H1 (cell line): Measurements from ENCODE around the gene ENSA. TPM values are rescaled to one million over a fixed set of nuclear protein-coding genes. Genes with fewer than 3 reads are reported as not detected.

Source experiments
- CTCF ChIA-PET: fragments of 300-600 bp; sonication (Branson Sonifier 250); formaldehyde crosslinking; loops from one replicate; lab custom pipeline; 2021; ENCODE audit not compliant: partially characterized antibody; lab: Charles Lee
- POLR2A ChIA-PET: fragments of 300-600 bp; sonication (Branson Sonifier 250); formaldehyde crosslinking; loops from one replicate; lab custom pipeline; 2021; ENCODE audit warnings: inconsistent platforms; ENCODE audit not compliant: partially characterized antibody; lab: Charles Lee
- DNase-seq, 2 experiments: peaks; one replicate each; pipeline versions ENCODE4 v3.0.0 to v3.0.0-alpha.2; 2010 to 2022; ENCODE audit warnings: low spot score in 2 of 2, low read depth in 1 of 2, mixed read lengths in 1 of 2
- FAIRE-seq: peaks from 2 replicates; lab custom pipeline; 2011; peaks lifted over from hg19 to GRCh38; lab: Jason Lieb, UNC
- H2AFZ ChIP-seq: 2 replicates; pipeline ENCODE4 v1.8.1; 2012; ENCODE audit warnings: low read length, inconsistent platforms
- H2AK5ac ChIP-seq: 2 replicates; pipeline ENCODE4 v1.6.1; 2013; ENCODE audit warnings: low read depth, low read length
- H2BK120ac ChIP-seq: replicated peaks from 2 replicates; pipeline ENCODE3; 2013; ENCODE audit warnings: low read depth, low read length, inconsistent platforms
- H2BK12ac ChIP-seq: 2 replicates; pipeline ENCODE4 v1.6.1; 2013; ENCODE audit warnings: low read depth, low read length
- H2BK15ac ChIP-seq: 2 replicates; pipeline ENCODE4 v1.6.1; 2013; ENCODE audit warnings: low read length
- H2BK20ac ChIP-seq: 2 replicates; pipeline ENCODE4 v1.6.1; 2013; ENCODE audit warnings: low read length
- H2BK5ac ChIP-seq: 2 replicates; pipeline ENCODE4 v1.6.1; 2013; ENCODE audit warnings: low read depth, low read length
- H3K14ac ChIP-seq: 2 replicates; pipeline ENCODE4 v1.6.1; 2013; ENCODE audit warnings: inconsistent platforms; ENCODE audit not compliant: insufficient read length
- H3K18ac ChIP-seq: 2 replicates; pipeline ENCODE4 v1.6.1; 2013; ENCODE audit warnings: low read length; ENCODE audit errors: extremely low read depth
- H3K23ac ChIP-seq: 2 replicates; pipeline ENCODE4 v1.6.1; 2013; ENCODE audit warnings: inconsistent platforms; ENCODE audit not compliant: insufficient read length
- H3K23me2 ChIP-seq: 2 replicates; pipeline ENCODE4 v1.6.1; 2013; ENCODE audit warnings: low read depth, low read length
- H3K27ac ChIP-seq: 2 replicates; pipeline ENCODE4 v1.6.1; 2011; ENCODE audit warnings: low read depth, low read length, inconsistent platforms
- H3K27me3 ChIP-seq, 4 experiments: replicated peaks in 1 of 4; 1 replicate in 1 of 4; 2 replicates in 3 of 4; pipeline versions ENCODE4 v1.6.1 to v1.8.1; 2011 to 2013; ENCODE audit warnings: low read length in 3 of 4, mild to moderate bottlenecking in 3 of 4, inconsistent platforms in 2 of 4, mixed read lengths in 2 of 4, moderate library complexity in 1 of 4; ENCODE audit not compliant: control insufficient read depth in 3 of 4, insufficient read depth in 3 of 4; ENCODE audit errors: extremely low read depth in 1 of 4
- H3K36me3 ChIP-seq, 4 experiments: 2 replicates each; pipeline versions ENCODE4 v1.6.1 to v1.8.1; 2011 to 2013; ENCODE audit warnings: mild to moderate bottlenecking in 4 of 4, low read length in 3 of 4, moderate library complexity in 2 of 4, control low read depth in 1 of 4, inconsistent platforms in 1 of 4; ENCODE audit not compliant: insufficient read depth in 4 of 4, control insufficient read depth in 2 of 4
- H3K4ac ChIP-seq: replicated peaks from 2 replicates; pipeline ENCODE3; 2013; ENCODE audit warnings: low read length, low read depth, mixed read lengths, inconsistent platforms; ENCODE audit not compliant: insufficient read length
- H3K4me1 ChIP-seq, 4 experiments: replicated peaks in 1 of 4; 1 replicate in 1 of 4; 2 replicates in 3 of 4; pipeline versions ENCODE4 v1.6.1 to v1.8.1; 2011 to 2013; ENCODE audit warnings: low read length in 3 of 4, inconsistent platforms in 2 of 4, mixed read lengths in 1 of 4; ENCODE audit not compliant: insufficient read depth in 4 of 4, control insufficient read depth in 3 of 4
- H3K4me2 ChIP-seq, 2 experiments: 2 replicates each; pipeline versions ENCODE4 v1.6.1 to v1.8.1; 2011 to 2013; ENCODE audit warnings: low read depth in 2 of 2, low read length in 2 of 2, control low read depth in 1 of 2, inconsistent platforms in 1 of 2, mild to moderate bottlenecking in 1 of 2; ENCODE audit not compliant: insufficient read depth in 1 of 2
- H3K4me3 ChIP-seq, 4 experiments: fragments of 200-600, 300-600 bp in 1 of 4; sonication (generic), shearing (Covaris generic), sonication (Bioruptor Twin) in 1 of 4; 2 replicates each; pipeline versions ENCODE4 v1.5.1 to v1.8.1; 2011 to 2016; ENCODE audit warnings: low read length in 4 of 4, low read depth in 3 of 4, control low read depth in 2 of 4, inconsistent platforms in 2 of 4, mild to moderate bottlenecking in 2 of 4, mixed read lengths in 1 of 4, moderate library complexity in 1 of 4; ENCODE audit not compliant: insufficient read depth in 2 of 4; ENCODE audit errors: extremely low read depth in 1 of 4
- H3K56ac ChIP-seq: replicated peaks from 2 replicates; pipeline ENCODE3; 2013; ENCODE audit warnings: low read depth, mild to moderate bottlenecking, mixed read lengths, low read length, inconsistent platforms; ENCODE audit not compliant: insufficient read length
- H3K79me1 ChIP-seq: 2 replicates; pipeline ENCODE4 v1.6.1; 2013; ENCODE audit warnings: low read depth, low read length, control low read depth
- H3K79me2 ChIP-seq, 2 experiments: 2 replicates each; pipeline versions ENCODE4 v1.6.1 to v1.8.1; 2012 to 2013; ENCODE audit warnings: low read length in 2 of 2, mild to moderate bottlenecking in 2 of 2, inconsistent platforms in 1 of 2; ENCODE audit not compliant: insufficient read depth in 2 of 2, control insufficient read depth in 1 of 2
- H3K9ac ChIP-seq, 4 experiments: replicated peaks in 1 of 4; 1 replicate in 1 of 4; 2 replicates in 3 of 4; pipeline versions ENCODE4 v1.6.1 to v1.8.1; 2011 to 2013; ENCODE audit warnings: low read depth in 3 of 4, low read length in 3 of 4, control low read depth in 2 of 4, mild to moderate bottlenecking in 2 of 4, moderate library complexity in 2 of 4, inconsistent platforms in 1 of 4; ENCODE audit errors: extremely low read depth in 1 of 4
- H3K9me3 ChIP-seq, 2 experiments: 2 replicates each; pipeline versions ENCODE4 v1.6.1 to v1.8.1; 2012 to 2013; ENCODE audit warnings: mild to moderate bottlenecking in 2 of 2, moderate library complexity in 2 of 2, control low read depth in 1 of 2, inconsistent platforms in 1 of 2, low read depth in 1 of 2, low read length in 1 of 2, mixed read lengths in 1 of 2; ENCODE audit not compliant: insufficient read depth in 2 of 2
- H4K20me1 ChIP-seq, 2 experiments: replicated peaks in 1 of 2; 2 replicates each; pipeline versions ENCODE3 to v1.8.1; 2011 to 2013; ENCODE audit warnings: inconsistent platforms in 2 of 2, low read length in 2 of 2, mild to moderate bottlenecking in 1 of 2; ENCODE audit not compliant: insufficient read depth in 2 of 2, control insufficient read depth in 1 of 2
- H4K5ac ChIP-seq: 2 replicates; pipeline ENCODE4 v1.6.1; 2013; ENCODE audit warnings: low read length, low read depth, mixed read lengths, inconsistent platforms; ENCODE audit not compliant: insufficient read length
- H4K8ac ChIP-seq: 2 replicates; pipeline ENCODE4 v1.8.0; 2013; ENCODE audit warnings: mild to moderate bottlenecking, moderate library complexity, low read length, inconsistent platforms; ENCODE audit not compliant: insufficient read depth; ENCODE audit errors: extremely low read depth
- H4K91ac ChIP-seq: replicated peaks from 2 replicates; pipeline ENCODE3; 2013; ENCODE audit warnings: low read length, mixed read lengths, inconsistent platforms; ENCODE audit not compliant: insufficient read length
- EGR1 ChIP-seq: IDR thresholded peaks from 2 replicates; pipeline ENCODE4 v1.6.1; 2011; ENCODE audit warnings: low read depth, low read length, borderline replicate concordance
- HDAC6 ChIP-seq: IDR thresholded peaks from one replicate; pipeline ENCODE4 v1.7.1; 2012; ENCODE audit warnings: low read depth, mild to moderate bottlenecking, inconsistent platforms, low read length, moderate library complexity
- KDM5A ChIP-seq: fragments of 200-600 bp; IDR thresholded peaks from 2 replicates; pipeline ENCODE4 v1.7.1; 2012; ENCODE audit warnings: mild to moderate bottlenecking, low read length, inconsistent platforms, mixed read lengths
- PHF8 ChIP-seq: fragments of 200-600 bp; sonication (generic); conservative IDR thresholded peaks from 2 replicates; pipeline ENCODE4 v1.7.1; 2012; ENCODE audit warnings: low read depth, mild to moderate bottlenecking, inconsistent platforms, low read length, moderate library complexity
- RAD21 ChIP-seq, 2 experiments: IDR thresholded peaks in 1 of 2; conservative IDR thresholded peaks in 1 of 2; 2 replicates each; pipeline ENCODE4 v1.6.1; 2011; ENCODE audit warnings: low read depth in 2 of 2, low read length in 2 of 2, improper control_type of control experiment in 1 of 2, inconsistent platforms in 1 of 2, mild to moderate bottlenecking in 1 of 2, moderate library complexity in 1 of 2
- SAP30 ChIP-seq: fragments of 300-600 bp; sonication (generic); IDR thresholded peaks from 2 replicates; pipeline ENCODE4 v1.7.1; 2012; ENCODE audit warnings: low read length, moderate library complexity, mild to moderate bottlenecking, inconsistent platforms; ENCODE audit not compliant: insufficient read depth, insufficient replicate concordance
- SIN3A ChIP-seq, 2 experiments: IDR thresholded peaks in 1 of 2; conservative IDR thresholded peaks in 1 of 2; 2 replicates each; pipeline ENCODE4 v1.6.1; 2011 to 2012; ENCODE audit warnings: low read length in 2 of 2, improper control_type of control experiment in 1 of 2, low read depth in 1 of 2, mild to moderate bottlenecking in 1 of 2
- SP2 ChIP-seq: IDR thresholded peaks from 2 replicates; pipeline ENCODE4 v1.6.1; 2012; ENCODE audit warnings: mild to moderate bottlenecking, low read length, inconsistent platforms
- SRF ChIP-seq: IDR thresholded peaks from 2 replicates; pipeline ENCODE4 v1.6.1; 2011; ENCODE audit warnings: mild to moderate bottlenecking, low read depth, low read length, moderate library complexity
- TCF12 ChIP-seq: IDR thresholded peaks from 2 replicates; pipeline ENCODE4 v1.6.1; 2011; ENCODE audit warnings: low read depth, mild to moderate bottlenecking, low read length
- WGBS, 2 experiments: shearing (Covaris generic) in 1 of 2; methylation state at CpG; one replicate each; pipeline versions ENCODE4 v1.1.6 to v1.1.7; 2013 to 2015; ENCODE audit warnings: low lambda C conversion rate in 2 of 2, mixed read lengths in 2 of 2, inconsistent platforms in 1 of 2, low coverage in 1 of 2, missing lambda C conversion rate in 1 of 2; ENCODE audit not compliant: insufficient replicate concordance in 2 of 2, insufficient coverage in 1 of 2, insufficient read length in 1 of 2; ENCODE audit errors: extremely low coverage in 1 of 2, missing lambda C conversion rate in 1 of 2; 5-methylcytosine and 5-hydroxymethylcytosine counted together
- polyA plus RNA-seq, 7 experiments: library from polyadenylated mRNA; depleted of rRNA in 3 of 7; stranded (reverse) in 5 of 7; unstranded in 2 of 7; fragments of >200 nt in 5 of 7; fragments of 200-250 nt in 2 of 7; gene quantifications; 1 replicate in 5 of 7; 2 replicates in 1 of 7; 4 replicates in 1 of 7; pipeline versions ENCODE4 v1.2.1 to v1.2.3, GENCODE V29; 2011 to 2013; ENCODE audit warnings: missing spikeins in 2 of 7, mixed read lengths in 2 of 7
- total RNA-seq: library from RNA; stranded (reverse); fragmentation: NEBNext Ultra II Directional; extraction: Animal tissue kit (Norgen Biotek cat#: 25700); gene quantifications from 2 replicates; pipeline ENCODE4 v1.2.1, GENCODE V29; 2021
- TF ChIP-seq, protein P1 (sequence below): IDR thresholded peaks from 2 replicates; pipeline ENCODE4 v1.6.1; 2012; ENCODE audit warnings: inconsistent platforms

The ENSA gene
- total and polyA plus RNA-seq, 2 of the 8 experiments (the other 6 are each of a cell fraction or from before 2014, with no cell fraction given) = 48.2 to 229 TPM

DNA sequence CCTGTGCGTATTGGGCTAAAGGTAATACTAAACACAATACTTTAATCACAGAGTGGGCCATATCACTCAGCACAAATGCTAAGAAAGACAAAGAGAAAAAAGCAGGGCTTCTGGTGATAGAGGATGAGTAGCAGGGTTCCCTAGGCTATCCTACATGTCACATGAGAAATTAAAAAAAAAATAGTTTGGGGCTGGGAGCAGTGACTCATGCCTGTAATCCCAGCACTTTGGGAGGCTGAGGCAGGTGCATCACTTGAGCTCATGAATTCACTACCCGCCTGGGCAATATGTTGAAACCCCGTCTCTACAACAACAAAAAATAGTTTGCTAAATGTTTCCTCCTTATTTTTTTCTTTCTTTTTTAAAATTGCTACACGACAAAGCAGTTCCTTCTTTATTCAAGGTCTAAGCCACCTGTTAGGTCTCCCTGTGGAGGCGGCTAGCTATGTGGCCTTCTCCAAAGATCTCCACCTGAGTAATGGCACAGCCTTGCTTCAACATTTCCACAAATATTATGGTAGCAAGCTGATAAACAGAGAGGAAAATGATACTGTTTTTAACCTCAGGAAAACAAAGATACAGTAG lies 1.5 kb downstream of the ENSA start:
- H3K79me2 ChIP-seq = peaks cover 0 to 44% of the 10 kb centered on the region in 2 experiments; a peak in 2 of 4 replicates
- H2BK12ac ChIP-seq = no peak overlapping the region
- no peak overlapping the region for H3K56ac ChIP-seq
- H3K23me2 ChIP-seq = peaks cover 5% of the 10 kb centered on the region; the same call in 1 of the 2 replicates
- H3K23ac ChIP-seq = no peak overlapping the region
- DNase-seq (no peak), FAIRE-seq (no peak)
- H2BK20ac ChIP-seq = no peak overlapping the region
- no peak overlapping the region for H2BK15ac ChIP-seq
- H2AFZ ChIP-seq = no peak overlapping the region
- no peak overlapping the region for H4K8ac ChIP-seq
- no peak overlapping the region for H2AK5ac ChIP-seq
- no peak overlapping the region for H4K91ac ChIP-seq
- H3K4ac ChIP-seq = no peak overlapping the region
- H3K4me1 ChIP-seq = peaks cover 0 to 7% (median 3%) of the 10 kb centered on the region in 4 experiments; a peak in 5 of 7 replicates
- 87% methylated on average over 5 of the region's 5 CpGs; no CpG with 5 or more reads in 1 of the 2 experiments for WGBS, 2 experiments
- no peak overlapping the region for H4K5ac ChIP-seq
- H3K9me3 ChIP-seq = no peaks in the 10 kb centered on the region
- no peaks in the 10 kb centered on the region for H3K27me3 ChIP-seq
- H3K4me3 ChIP-seq = peak overlapping the region; percentile 72 to 94 (median 80); a peak in 7 of 8 replicates
- POLR2A ChIA-PET = interaction anchor here (0.6 to 43.5 kb wide), 12 partner anchors 10 to 476 kb away, joined by 3 to 1380 read pairs (median 3); partner anchors contain the start of genes ADAMTSL4, GOLPH3L and MCL1
- no peak overlapping the region for H3K27ac ChIP-seq
- H4K20me1 ChIP-seq = no peaks in the 10 kb centered on the region
- H3K9ac ChIP-seq = peak overlapping the region in 2 of 4 experiments; percentile 92 to 93; a peak in 3 of 7 replicates
- no peak overlapping the region for H2BK120ac ChIP-seq
- H3K14ac ChIP-seq = no peak overlapping the region
- peaks cover 22 to 42% (median 37%) of the 10 kb centered on the region in 4 experiments for H3K36me3 ChIP-seq
- H3K4me2 ChIP-seq = peak overlapping the region; percentile 71
- H3K79me1 ChIP-seq = 0 out of 2 replicates have a peak, but pooled peaks cover 3% of the 10 kb centered on the region
- CTCF ChIA-PET = interaction anchor here (0.6 to 1.6 kb wide), 8 partner anchors 10 to 422 kb away, joined by 3 to 7 read pairs (median 4); no protein-coding TSS in a partner anchor
- H2BK5ac ChIP-seq = no peak overlapping the region
- TF ChIP-seq SIN3A (conservative IDR thresholded peaks at IDR 0.05 in 1 of 2, IDR thresholded peaks at IDR 0.05 in 1 of 2; ENCODE audit: low read depth in 1 of 2, low read length in 2 of 2) = no peak
- no peak for TF ChIP-seq SAP30
- TF ChIP-seq EGR1 = no peak
- TF ChIP-seq PHF8 = no peak
- TF ChIP-seq SP2 = no peak
- TF ChIP-seq HDAC6 = no peak
- TF ChIP-seq RAD21 (IDR thresholded peaks at IDR 0.05 in 1 of 2, conservative IDR thresholded peaks at IDR 0.05 in 1 of 2; ENCODE audit: low read depth in 2 of 2, low read length in 2 of 2) = no peak
- TF ChIP-seq KDM5A = no peak
- TF ChIP-seq, protein P1, sequence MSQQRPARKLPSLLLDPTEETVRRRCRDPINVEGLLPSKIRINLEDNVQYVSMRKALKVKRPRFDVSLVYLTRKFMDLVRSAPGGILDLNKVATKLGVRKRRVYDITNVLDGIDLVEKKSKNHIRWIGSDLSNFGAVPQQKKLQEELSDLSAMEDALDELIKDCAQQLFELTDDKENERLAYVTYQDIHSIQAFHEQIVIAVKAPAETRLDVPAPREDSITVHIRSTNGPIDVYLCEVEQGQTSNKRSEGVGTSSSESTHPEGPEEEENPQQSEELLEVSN = no peak
- no peak for TF ChIP-seq TCF12
- no peak for TF ChIP-seq SRF
- no peak overlapping the region for H3K18ac ChIP-seq
